ENCODE measurements around the gene C5orf24.
A peak's percentile ranks its signal among the peaks of the same experiment; 100 is the strongest.

Gene C5orf24

DNA sequence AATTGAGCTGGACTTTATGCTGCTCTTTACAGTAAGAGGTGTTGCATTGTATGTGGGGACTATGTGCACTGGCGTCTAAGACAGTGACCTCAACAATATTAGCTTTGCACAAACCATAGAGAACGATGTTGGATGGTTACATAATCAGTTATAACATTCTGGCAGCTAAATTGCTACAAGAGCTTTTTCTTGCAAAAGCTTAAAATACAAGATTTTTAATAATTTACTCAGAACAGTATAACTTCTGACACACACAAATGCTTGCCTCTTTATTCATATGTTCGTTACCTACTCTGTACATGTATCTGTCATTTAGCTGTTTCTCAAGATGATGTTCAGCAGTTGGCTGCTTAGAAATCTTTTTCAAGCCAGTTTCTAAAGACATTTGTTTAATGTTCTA lies 11.6 kb downstream of the C5orf24 start:
- no peak overlapping the region for H3K4me3 ChIP-seq (ENCODE audit: low read depth, low read length)
- DNase-seq (ENCODE audit: low read depth) = no peak
- TF ChIP-seq, protein P1, sequence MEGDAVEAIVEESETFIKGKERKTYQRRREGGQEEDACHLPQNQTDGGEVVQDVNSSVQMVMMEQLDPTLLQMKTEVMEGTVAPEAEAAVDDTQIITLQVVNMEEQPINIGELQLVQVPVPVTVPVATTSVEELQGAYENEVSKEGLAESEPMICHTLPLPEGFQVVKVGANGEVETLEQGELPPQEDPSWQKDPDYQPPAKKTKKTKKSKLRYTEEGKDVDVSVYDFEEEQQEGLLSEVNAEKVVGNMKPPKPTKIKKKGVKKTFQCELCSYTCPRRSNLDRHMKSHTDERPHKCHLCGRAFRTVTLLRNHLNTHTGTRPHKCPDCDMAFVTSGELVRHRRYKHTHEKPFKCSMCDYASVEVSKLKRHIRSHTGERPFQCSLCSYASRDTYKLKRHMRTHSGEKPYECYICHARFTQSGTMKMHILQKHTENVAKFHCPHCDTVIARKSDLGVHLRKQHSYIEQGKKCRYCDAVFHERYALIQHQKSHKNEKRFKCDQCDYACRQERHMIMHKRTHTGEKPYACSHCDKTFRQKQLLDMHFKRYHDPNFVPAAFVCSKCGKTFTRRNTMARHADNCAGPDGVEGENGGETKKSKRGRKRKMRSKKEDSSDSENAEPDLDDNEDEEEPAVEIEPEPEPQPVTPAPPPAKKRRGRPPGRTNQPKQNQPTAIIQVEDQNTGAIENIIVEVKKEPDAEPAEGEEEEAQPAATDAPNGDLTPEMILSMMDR (IDR thresholded peaks at IDR 0.05; ENCODE audit: low read depth, low read length, missing control alignments) = no peak

DNA sequence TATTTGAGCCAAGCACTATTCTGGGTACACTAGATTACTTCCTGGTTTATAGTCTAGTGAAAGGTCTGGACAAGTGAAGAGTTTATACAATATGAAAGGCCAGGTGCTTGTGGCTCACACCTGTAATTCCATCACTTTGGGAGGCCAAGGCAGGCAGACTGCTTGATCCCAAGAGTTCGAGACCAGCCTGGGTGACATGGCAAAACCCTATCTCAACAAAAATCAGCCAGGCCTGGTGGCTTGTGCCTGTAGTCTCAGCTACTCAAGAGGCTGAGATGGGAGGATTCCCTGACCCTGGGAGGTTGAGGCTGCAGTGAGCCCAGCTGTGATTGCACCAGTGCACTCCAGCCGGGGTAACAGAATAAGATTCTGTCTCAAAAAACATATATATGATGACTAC lies 18.9 kb downstream of the C5orf24 start:
- no peak for DNase-seq (ENCODE audit: low read depth)
- no peak overlapping the region for H3K4me3 ChIP-seq (ENCODE audit: low read depth, low read length)
- TF ChIP-seq, protein P1 (IDR thresholded peaks at IDR 0.05; ENCODE audit: low read depth, low read length, missing control alignments) = no peak

DNA sequence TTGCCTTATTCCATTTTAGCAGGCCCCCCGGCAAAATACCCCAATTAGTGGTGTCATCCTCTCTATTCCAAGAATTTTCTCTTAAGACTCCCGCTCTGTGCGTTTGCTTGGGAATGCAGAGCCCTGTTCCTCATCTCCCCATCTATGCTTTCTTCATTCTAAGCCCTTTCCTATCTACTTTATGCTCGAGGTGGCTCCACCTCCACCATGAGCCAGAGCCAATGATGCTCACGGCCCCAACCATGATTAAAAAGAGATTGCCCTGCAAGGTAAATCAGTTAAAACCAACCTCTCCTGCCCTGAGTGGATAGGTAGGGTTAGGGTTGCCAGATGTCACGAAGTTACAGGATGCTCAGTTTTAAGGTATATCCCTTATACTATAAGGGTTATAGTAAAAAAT lies 27.7 kb downstream of the C5orf24 start:
- TF ChIP-seq, protein P1 (IDR thresholded peaks at IDR 0.05; ENCODE audit: low read depth, low read length, missing control alignments) = no peak
- peak overlapping the region; percentile 87; the same call in 1 of the 2 replicates for H3K4me3 ChIP-seq (ENCODE audit: low read depth, low read length)
- DNase-seq (ENCODE audit: low read depth) = no peak

DNA sequence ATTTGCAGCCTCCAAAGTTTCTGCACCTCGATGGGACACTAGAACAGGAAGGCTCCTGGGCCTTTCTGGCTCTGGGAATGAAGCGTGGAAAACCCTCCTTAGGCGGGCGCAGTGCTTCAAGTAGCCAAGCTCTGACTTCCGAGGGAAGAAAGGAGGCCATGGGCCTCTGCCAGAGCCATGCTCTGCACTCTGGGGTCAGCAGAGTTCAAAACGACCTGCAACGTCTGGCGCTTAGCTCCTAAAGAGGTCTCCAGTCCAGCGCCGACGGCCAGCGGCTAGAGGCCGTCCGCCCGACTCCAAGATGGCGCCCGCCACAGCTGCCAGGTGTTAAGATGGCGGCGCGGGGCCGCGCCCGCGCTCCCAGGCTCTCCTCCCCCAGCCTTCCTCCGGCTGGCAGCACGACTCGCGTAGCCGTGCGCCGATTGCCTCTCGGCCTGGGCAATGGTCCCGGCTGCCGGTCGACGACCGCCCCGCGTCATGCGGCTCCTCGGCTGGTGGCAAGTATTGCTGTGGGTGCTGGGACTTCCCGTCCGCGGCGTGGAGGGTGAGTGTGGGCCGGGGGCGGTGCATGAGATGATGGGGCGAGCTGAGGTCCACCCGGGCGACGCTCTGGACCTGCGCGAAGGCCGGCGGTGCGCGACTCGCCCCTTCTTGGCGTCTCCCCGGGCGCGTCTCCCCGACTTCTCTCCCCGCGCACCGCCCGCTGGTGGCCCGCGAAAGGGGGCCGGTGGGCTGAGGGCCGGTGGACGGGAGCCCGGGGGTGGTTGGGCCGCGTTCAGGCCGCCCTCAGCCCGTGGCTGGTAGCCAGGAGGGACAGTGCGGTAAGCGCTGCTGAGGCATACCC lies 28.4 kb downstream of the C5orf24 start, which contains the start of gene TXNDC15:
TSS of gene TXNDC15 (plus strand) at position 385 of the 844 bp plus-strand sequence. CDS start at position 442, 57 bp downstream.
- peak within 1 kb of the TSS; percentile 87 for H3K4me3 ChIP-seq (ENCODE audit: low read depth, low read length)
- TF ChIP-seq, protein P1 (IDR thresholded peaks at IDR 0.05; ENCODE audit: low read depth, low read length, missing control alignments) = no peak
- DNase-seq (ENCODE audit: low read depth) = peak; percentile 53

DNA sequence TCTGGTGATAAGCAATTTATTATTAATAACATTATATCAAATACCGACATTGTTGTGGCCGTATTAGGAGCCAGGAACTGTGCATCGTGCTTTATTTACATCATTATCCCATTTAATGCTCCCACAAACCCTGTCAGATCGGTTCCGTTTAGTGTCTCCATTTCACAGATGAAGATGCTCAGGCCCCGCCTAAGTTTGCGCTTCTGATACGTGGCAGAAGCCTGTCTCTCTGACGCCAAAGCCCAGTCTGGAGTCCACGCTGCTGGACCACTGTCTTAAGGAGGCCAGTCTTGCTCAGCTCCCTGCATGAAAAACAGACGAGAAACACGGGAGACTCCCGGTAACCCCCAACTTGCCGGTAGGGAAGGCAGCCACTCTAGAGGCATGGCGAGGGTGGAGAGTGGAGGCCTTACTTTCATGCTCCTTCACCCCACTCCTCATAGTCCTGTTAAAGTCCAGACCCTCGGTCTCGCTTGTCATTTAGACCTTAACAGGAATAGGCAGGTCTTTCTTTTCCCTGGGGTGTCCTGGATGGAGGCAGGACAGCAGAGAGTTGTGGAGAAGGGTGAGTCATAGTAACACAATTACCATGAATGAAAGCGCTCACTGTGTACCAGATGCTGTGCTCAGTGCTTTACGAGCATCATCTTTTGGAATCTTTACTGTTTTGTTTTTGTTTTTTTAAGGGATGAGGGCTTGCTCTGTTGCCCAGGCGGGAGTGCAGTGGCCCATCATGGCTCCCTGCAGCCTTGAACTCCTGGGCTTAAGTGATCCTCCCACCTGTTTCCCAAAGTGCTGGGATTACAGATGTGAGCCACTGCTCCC lies 29.3 kb downstream of the C5orf24 start:
- peak overlapping the region; percentile 87 for H3K4me3 ChIP-seq (ENCODE audit: low read depth, low read length)
- TF ChIP-seq, protein P1 (IDR thresholded peaks at IDR 0.05; ENCODE audit: low read depth, low read length, missing control alignments) = no peak
- DNase-seq (ENCODE audit: low read depth) = peak; percentile 43

DNA sequence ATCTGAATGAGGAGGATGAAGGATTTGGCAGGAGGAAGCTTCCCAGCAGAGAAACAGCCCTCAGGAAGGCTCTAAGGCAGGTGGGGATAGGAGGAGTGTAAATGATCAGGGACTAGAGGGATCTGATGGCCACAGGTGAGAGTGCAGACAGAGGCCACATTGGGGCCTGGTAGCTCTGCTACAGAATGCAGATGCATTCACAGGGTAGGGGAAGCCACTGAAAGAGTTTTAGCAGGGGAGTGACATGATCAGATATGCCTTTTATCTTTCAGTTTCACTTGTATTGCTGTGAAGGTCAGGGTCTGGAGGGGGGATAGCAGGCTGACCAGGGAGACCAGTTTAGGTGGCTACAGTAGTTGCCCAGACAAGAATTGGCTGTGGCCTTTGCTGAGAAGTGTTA lies 31.4 kb downstream of the C5orf24 start:
- no peak for DNase-seq (ENCODE audit: low read depth)
- H3K4me3 ChIP-seq (ENCODE audit: low read depth, low read length) = no peak overlapping the region
- TF ChIP-seq, protein P1 (IDR thresholded peaks at IDR 0.05; ENCODE audit: low read depth, low read length, missing control alignments) = no peak
